Neural progenitor cell (in vitro differentiated cells): ENCODE data around the gene CHST15. TPM values are rescaled to one million over a fixed set of nuclear protein-coding genes. Genes with fewer than 3 reads are reported as not detected.

ENCODE experiments used
- DNase-seq: peaks from one replicate; pipeline ENCODE4 v3.0.0-alpha.2; 2016; ENCODE audit warnings: low spot score
- H2AFZ ChIP-seq: fragments of 200-600 bp; sonication (generic); replicated peaks from 2 replicates; pipeline ENCODE4 v1.6.1; 2016; ENCODE audit warnings: antibody characterized with exemption
- H3F3A ChIP-seq: fragments of 200-600 bp; sonication (generic); 2 replicates; pipeline ENCODE4 v1.6.1; 2016; ENCODE audit warnings: antibody characterized with exemption, low read depth
- H3K27ac ChIP-seq: fragments of 200-600 bp; sonication (generic); 2 replicates; pipeline ENCODE4 v1.5.1; 2016; ENCODE audit warnings: mild to moderate bottlenecking
- H3K27me3 ChIP-seq: fragments of 200-600 bp; sonication (generic); 2 replicates; pipeline ENCODE4 v1.6.1; 2016; ENCODE audit warnings: mild to moderate bottlenecking, moderate library complexity
- H3K36me3 ChIP-seq: fragments of 200-600 bp; sonication (generic); 2 replicates; pipeline ENCODE4 v1.5.1; 2016
- H3K4me1 ChIP-seq: fragments of 200-600 bp; sonication (generic); 2 replicates; pipeline ENCODE4 v1.6.1; 2016; ENCODE audit warnings: mixed run types
- H3K4me2 ChIP-seq: fragments of 200-600 bp; sonication (generic); 2 replicates; pipeline ENCODE4 v1.6.1; 2016
- H3K4me3 ChIP-seq: fragments of 200-600 bp; sonication (generic); 2 replicates; pipeline ENCODE4 v1.5.1; 2016
- H3K79me2 ChIP-seq: fragments of 200-600 bp; sonication (generic); 2 replicates; pipeline ENCODE4 v1.6.1; 2016; ENCODE audit warnings: low read depth
- H3K9ac ChIP-seq: fragments of 200-600 bp; sonication (generic); 2 replicates; pipeline ENCODE4 v1.6.1; 2016
- H3K9me3 ChIP-seq: fragments of 200-600 bp; sonication (generic); 2 replicates; pipeline ENCODE4 v1.5.1; 2016; ENCODE audit warnings: low read depth
- H4K20me1 ChIP-seq: fragments of 200-600 bp; sonication (generic); 2 replicates; pipeline ENCODE4 v1.6.1; 2016; ENCODE audit warnings: low read depth
- H3K27ac Mint-ChIP-seq: 3 replicates; pipeline ENCODE4 v1.8.0; 2021; ENCODE audit warnings: mixed read lengths
- H3K27me3 Mint-ChIP-seq: 2 replicates; pipeline ENCODE4 v1.8.0; 2022; ENCODE audit warnings: low read depth, mild to moderate bottlenecking, inconsistent platforms, moderate library complexity, mixed read lengths; ENCODE audit not compliant: insufficient read depth
- H3K36me3 Mint-ChIP-seq: 3 replicates; pipeline ENCODE4 v1.8.0; 2021; ENCODE audit warnings: mixed read lengths
- H3K4me1 Mint-ChIP-seq: 3 replicates; pipeline ENCODE4 v1.8.0; 2021; ENCODE audit warnings: mixed read lengths
- H3K4me3 Mint-ChIP-seq: 3 replicates; pipeline ENCODE4 v1.8.0; 2021; ENCODE audit warnings: mild to moderate bottlenecking, moderate library complexity, mixed read lengths
- H3K9me3 Mint-ChIP-seq: 3 replicates; pipeline ENCODE4 v1.8.0; 2020; ENCODE audit warnings: mixed read lengths
- CTCF ChIP-seq: fragments of 200-600 bp; sonication (generic); IDR thresholded peaks from 2 replicates; pipeline ENCODE4 v1.5.1; 2017; ENCODE audit warnings: antibody characterized with exemption, mild to moderate bottlenecking
- EZH2 ChIP-seq: fragments of 200-600 bp; sonication (generic); IDR thresholded peaks from 2 replicates; pipeline ENCODE4 v1.6.1; 2017; ENCODE audit warnings: antibody characterized with exemption, mild to moderate bottlenecking, moderate library complexity
- EZH2phosphoT487 ChIP-seq: fragments of 200-600 bp; sonication (generic); IDR thresholded peaks from 2 replicates; pipeline ENCODE4 v1.6.1; 2017; ENCODE audit warnings: antibody characterized with exemption
- total RNA-seq: library from RNA; depleted of rRNA; stranded (reverse); fragments of >200 nt; gene quantifications from 2 replicates; pipeline ENCODE4 v1.2.3, GENCODE V29; 2015; ENCODE audit warnings: low replicate concordance

CHST15 gene
- total RNA-seq, 1 donor from 2014 or later, result 0.54 TPM

GRCh38 chr10:123995082-123995460, 98.3 kb downstream of the CHST15 start:
- H3K4me1 Mint-ChIP-seq, result peaks cover 20% of the 10 kb centered on the region
- H3K79me2 ChIP-seq, result no peaks in the 10 kb centered on the region
- H4K20me1 ChIP-seq, result peaks cover 5% of the 10 kb centered on the region
- no peak for DNase-seq
- peaks cover 5% of the 10 kb centered on the region for H3K4me1 ChIP-seq
- H3K9me3 ChIP-seq, result no peaks in the 10 kb centered on the region
- H3K27me3 Mint-ChIP-seq, result peaks cover 24% of the 10 kb centered on the region
- H3K4me2 ChIP-seq, result peak overlapping the region; percentile 79
- H3K9me3 Mint-ChIP-seq, result peaks cover 4% of the 10 kb centered on the region
- peaks cover 28% of the 10 kb centered on the region for H3K27me3 ChIP-seq
- H3K9ac ChIP-seq, result no peak overlapping the region
- H3F3A ChIP-seq, result no peaks in the 10 kb centered on the region
- TF ChIP-seq EZH2 (no peak), CTCF (no peak), EZH2phosphoT487 (no peak)
- H3K36me3 Mint-ChIP-seq, result no peaks in the 10 kb centered on the region
- H3K4me3 Mint-ChIP-seq, result peak overlapping the region; percentile 79
- H3K36me3 ChIP-seq, result no peaks in the 10 kb centered on the region
- no peak overlapping the region for H3K27ac ChIP-seq
- no peak overlapping the region for H3K27ac Mint-ChIP-seq
- peak overlapping the region; percentile 46 for H3K4me3 ChIP-seq
- no peak overlapping the region for H2AFZ ChIP-seq

- Histone ChIP-seq H3K4me1 (peaks cover 5% of the 10 kb centered on the region), H3K4me3 (peak overlapping the region; percentile 46), H3K79me2 (no peaks in the 10 kb centered on the region), H3K27me3 (peaks cover 28% of the 10 kb centered on the region), H2AFZ (peak overlapping the region; percentile 88), H3K36me3 (no peaks in the 10 kb centered on the region), H3F3A (no peaks in the 10 kb centered on the region), H4K20me1 (peaks cover 5% of the 10 kb centered on the region), H3K27ac (no peak overlapping the region), H3K4me2 (peak overlapping the region; percentile 79), H3K9ac (no peak overlapping the region), H3K9me3 (no peaks in the 10 kb centered on the region)
- peaks cover 20% of the 10 kb centered on the region for H3K4me1 Mint-ChIP-seq
- H3K36me3 Mint-ChIP-seq, result no peaks in the 10 kb centered on the region
- TF ChIP-seq EZH2, result no peak
- TF ChIP-seq CTCF, result peak; percentile 98
- H3K9me3 Mint-ChIP-seq, result peaks cover 4% of the 10 kb centered on the region
- peak; percentile 93 for DNase-seq
- peaks cover 26% of the 10 kb centered on the region for H3K27me3 Mint-ChIP-seq
- H3K27ac Mint-ChIP-seq, result no peak overlapping the region
- H3K4me3 Mint-ChIP-seq, result peak overlapping the region; percentile 79
These were observed 98.8 kb downstream of the CHST15 start for GRCh38 chr10:123994417-123995081.

GRCh38 chr10:123993534-123994416, 99.6 kb downstream of the CHST15 start:
- Histone ChIP-seq H3K9me3 (no peaks in the 10 kb centered on the region), H3F3A (no peaks in the 10 kb centered on the region), H3K4me2 (no peak overlapping the region), H2AFZ (peak overlapping the region; percentile 88), H3K27me3 (peaks cover 28% of the 10 kb centered on the region), H3K36me3 (no peaks in the 10 kb centered on the region), H4K20me1 (peaks cover 5% of the 10 kb centered on the region), H3K4me3 (peak overlapping the region; percentile 23), H3K9ac (no peak overlapping the region), H3K79me2 (no peaks in the 10 kb centered on the region), H3K27ac (no peak overlapping the region), H3K4me1 (peaks cover 5% of the 10 kb centered on the region)
- Mint-ChIP-seq H3K27me3 (peaks cover 26% of the 10 kb centered on the region), H3K4me3 (peak overlapping the region; percentile 52), H3K9me3 (peaks cover 4% of the 10 kb centered on the region), H3K4me1 (peaks cover 20% of the 10 kb centered on the region), H3K27ac (no peak overlapping the region), H3K36me3 (no peaks in the 10 kb centered on the region)
- TF ChIP-seq EZH2phosphoT487 (no peak), EZH2 (no peak), CTCF (no peak)
- no peak for DNase-seq
